WTC11 (cell line): Measurements from ENCODE around the gene NAA40. TPM values are rescaled to one million over a fixed set of nuclear protein-coding genes. Genes with fewer than 3 reads are reported as not detected.

Experiments used
- AFF4 ChIP-seq: sonication (generic); formaldehyde crosslinking; IDR thresholded peaks from 2 replicates; pipeline ENCODE4 v1.8.1; 2023; ENCODE audit warnings: mild to moderate bottlenecking, missing genetic modification reagents, borderline replicate concordance
- CREB1 ChIP-seq: sonication (generic); formaldehyde crosslinking; IDR thresholded peaks from 2 replicates; pipeline ENCODE4 v1.8.0; 2023; ENCODE audit warnings: mild to moderate bottlenecking, missing genetic modification reagents
- E2F1 ChIP-seq: sonication (generic); formaldehyde crosslinking; IDR thresholded peaks from 2 replicates; pipeline ENCODE4 v1.8.0; 2022; ENCODE audit warnings: mild to moderate bottlenecking, missing genetic modification reagents
- EMX1 ChIP-seq: fragments of 250-450 bp; sonication (Bioruptor Pico); IDR thresholded peaks from 2 replicates; pipeline ENCODE4 v1.8.0; 2021; ENCODE audit warnings: mild to moderate bottlenecking
- ERG ChIP-seq: fragments of 250-450 bp; sonication (Bioruptor Pico); IDR thresholded peaks from 2 replicates; pipeline ENCODE4 v1.8.0; 2021; ENCODE audit warnings: mild to moderate bottlenecking
- ESRRA ChIP-seq: sonication (generic); formaldehyde crosslinking; IDR thresholded peaks from 2 replicates; pipeline ENCODE4 v1.8.1; 2022; ENCODE audit warnings: mild to moderate bottlenecking, missing genetic modification reagents, borderline replicate concordance
- ETV6 ChIP-seq: sonication (generic); formaldehyde crosslinking; IDR thresholded peaks from 2 replicates; pipeline ENCODE4 v1.8.1; 2022; ENCODE audit warnings: mild to moderate bottlenecking, missing genetic modification reagents
- FOXK1 ChIP-seq: sonication (generic); formaldehyde crosslinking; IDR thresholded peaks from 2 replicates; pipeline ENCODE4 v1.8.0; 2022; ENCODE audit warnings: mild to moderate bottlenecking, moderate library complexity, missing genetic modification reagents
- FOXP1 ChIP-seq: sonication (generic); formaldehyde crosslinking; IDR thresholded peaks from 2 replicates; pipeline ENCODE4 v1.8.0; 2022; ENCODE audit warnings: missing genetic modification reagents, mild to moderate bottlenecking, moderate library complexity, borderline replicate concordance
- FOXP4 ChIP-seq: sonication (generic); formaldehyde crosslinking; IDR thresholded peaks from 2 replicates; pipeline ENCODE4 v1.8.0; 2022; ENCODE audit warnings: mild to moderate bottlenecking, missing genetic modification reagents
- GRHL2 ChIP-seq: fragments of 250-450 bp; sonication (Bioruptor Pico); IDR thresholded peaks from 2 replicates; pipeline ENCODE4 v1.8.0; 2022; ENCODE audit warnings: mild to moderate bottlenecking, moderate library complexity; ENCODE audit not compliant: insufficient replicate concordance, severe bottlenecking
- KAT7 ChIP-seq: sonication (generic); formaldehyde crosslinking; IDR thresholded peaks from 2 replicates; pipeline ENCODE4 v1.8.1; 2023; ENCODE audit warnings: missing genetic modification reagents, mild to moderate bottlenecking, borderline replicate concordance
- MXD4 ChIP-seq: fragments of 250-450 bp; sonication (Bioruptor Pico); IDR thresholded peaks from 2 replicates; pipeline ENCODE4 v1.8.0; 2021; ENCODE audit warnings: mild to moderate bottlenecking, moderate library complexity, borderline replicate concordance
- NFE2L1 ChIP-seq: sonication (generic); formaldehyde crosslinking; IDR thresholded peaks from 2 replicates; pipeline ENCODE4 v1.8.1; 2023; ENCODE audit warnings: missing genetic modification reagents
- NR3C1 ChIP-seq: sonication (generic); formaldehyde crosslinking; conservative IDR thresholded peaks from 2 replicates; pipeline ENCODE4 v1.8.1; 2023; ENCODE audit warnings: low read depth, mild to moderate bottlenecking, missing genetic modification reagents
- PRDM15 ChIP-seq: sonication (generic); formaldehyde crosslinking; IDR thresholded peaks from 2 replicates; pipeline ENCODE4 v1.8.0; 2022; ENCODE audit warnings: missing genetic modification reagents
- RORB ChIP-seq: fragments of 250-450 bp; sonication (Bioruptor Pico); IDR thresholded peaks from 2 replicates; pipeline ENCODE4 v1.9.0; 2021; ENCODE audit warnings: mild to moderate bottlenecking
- TEAD1 ChIP-seq: sonication (generic); formaldehyde crosslinking; IDR thresholded peaks from 2 replicates; pipeline ENCODE4 v1.8.0; 2022; ENCODE audit warnings: mild to moderate bottlenecking, missing genetic modification reagents
- ZNF232 ChIP-seq: sonication (generic); formaldehyde crosslinking; IDR thresholded peaks from 2 replicates; pipeline ENCODE4 v1.8.0; 2022; ENCODE audit warnings: mild to moderate bottlenecking, missing genetic modification reagents
- ZNF423 ChIP-seq: fragments of 250-450 bp; sonication (Bioruptor Pico); IDR thresholded peaks from 2 replicates; pipeline ENCODE4 v2.1.2; 2022; ENCODE audit warnings: mild to moderate bottlenecking, moderate library complexity
- ZNF425 ChIP-seq: fragments of 250-450 bp; sonication (Bioruptor Pico); conservative IDR thresholded peaks from 2 replicates; pipeline ENCODE4 v1.9.0; 2021; ENCODE audit warnings: mild to moderate bottlenecking
- ZNF671 ChIP-seq: fragments of 250-450 bp; sonication (Bioruptor Pico); IDR thresholded peaks from 2 replicates; pipeline ENCODE4 v1.8.0; 2021; ENCODE audit warnings: mild to moderate bottlenecking
- ZSCAN18 ChIP-seq: fragments of 250-450 bp; sonication (Bioruptor Pico); IDR thresholded peaks from 2 replicates; pipeline ENCODE4 v2.1.2; 2022; ENCODE audit warnings: mild to moderate bottlenecking, moderate library complexity
- total RNA-seq: library from RNA; stranded (reverse); gene quantifications from 3 replicates; pipeline ENCODE4 v1.2.3, GENCODE V29; 2021

Gene NAA40
- total RNA-seq, 1 experiment from 2014 or later, result 31.8 TPM

GRCh38 chr11:63919267-63920125 lies 19.3 kb upstream of the NAA40 start (continued):
- no peak for TF ChIP-seq CREB1
- peak; percentile 80; the same call in 1 of the 2 replicates for TF ChIP-seq TEAD1 (CRISPR knock-in tag)
- peak; percentile 66; the same call in 1 of the 2 replicates for TF ChIP-seq FOXK1 (CRISPR knock-in tag)
- no peak for TF ChIP-seq FOXP1 (CRISPR knock-in tag)
- no peak; the same call in 1 of the 2 replicates for TF ChIP-seq ERG (CRISPR knock-in tag)
- no peak for TF ChIP-seq EMX1
- TF ChIP-seq AFF4 (CRISPR knock-in tag), result no peak
- TF ChIP-seq ZSCAN18 (CRISPR knock-in tag), result no peak
- peak; percentile 48; the same call in 1 of the 2 replicates for TF ChIP-seq E2F1 (CRISPR knock-in tag)
- 0 out of 2 replicates have a peak, but pooled peaks have one; percentile 60 for TF ChIP-seq ESRRA (CRISPR knock-in tag)
- no peak for TF ChIP-seq RORB (CRISPR knock-in tag)
- TF ChIP-seq ETV6, result peak; percentile 52; the same call in 1 of the 2 replicates
- TF ChIP-seq ZNF232, result no peak
- TF ChIP-seq ZNF423 (CRISPR knock-in tag), result no peak; the same call in 1 of the 2 replicates
- peak; percentile 77 for TF ChIP-seq PRDM15 (CRISPR knock-in tag)
- no peak for TF ChIP-seq KAT7
- no peak for TF ChIP-seq NFE2L1 (CRISPR knock-in tag)
- TF ChIP-seq ZNF671 (CRISPR knock-in tag), result no peak
- no peak for TF ChIP-seq ZNF425 (CRISPR knock-in tag)
- TF ChIP-seq FOXP4 (CRISPR knock-in tag), result no peak
- TF ChIP-seq NR3C1, result 0 out of 2 replicates have a peak, but pooled peaks have one; percentile 42
- no peak for TF ChIP-seq GRHL2 (CRISPR knock-in tag)
- TF ChIP-seq MXD4 (CRISPR knock-in tag), result no peak
